Right lung (tissue), 10 donors: Measurements from ENCODE around the gene CFB. TPM values are rescaled to one million over a fixed set of nuclear protein-coding genes. Genes with fewer than 3 reads are reported as not detected.
A peak's percentile ranks its signal among the peaks of the same experiment; 100 is the strongest.
"Not testable (repeated sequence)": the region's sequence is repeated elsewhere in the genome, so short reads cannot be mapped to it uniquely, and the experiment has no call there.

Experiments used
- DNase-seq, 2 donors: peaks; one replicate each; pipeline ENCODE4 v3.0.0-alpha.2; 2013
- long read RNA-seq, 8 donors: transcript quantifications; one replicate each; lab custom pipeline, GENCODE V29; 2026
- polyA plus RNA-seq, 5 donors: library from polyadenylated mRNA; unstranded; fragments of 120-200 nt; gene quantifications; one replicate each; pipeline versions ENCODE4 v1.2.1 to v1.2.3, GENCODE V29; 2013; ENCODE audit warnings: inconsistent platforms in 1 of 5, low replicate concordance in 1 of 5; ENCODE audit not compliant: insufficient read length in 5 of 5, insufficient read depth in 1 of 5

The CFB gene
- polyA plus RNA-seq, result 1 to 10 TPM; 2.1 to 8.6 (median 4.3) TPM
- long read RNA-seq, donor 1, result 0 reads
- long read RNA-seq, donor 2, result 0 reads
- long read RNA-seq, donor 3, result 0 reads
- long read RNA-seq, donor 4, partial matches to known transcripts, result 0 of 1 reads
- long read RNA-seq, donor 4, other reads (novel, unspliced or antisense), result 0 of 1 reads
- long read RNA-seq, donor 5, partial matches to known transcripts, result 0 of 1 reads
- long read RNA-seq, donor 5, other reads (novel, unspliced or antisense), result 0 of 1 reads
- long read RNA-seq, donor 6, result 0 reads
- long read RNA-seq, donor 7, result 0 reads
- long read RNA-seq, donor 8, result 0 reads

GRCh38 chr6:31945507-31946369 is at the start of gene CFB:
TSS of gene CFB (plus strand) at chr6:31946095. CDS start at chr6:31946222, 127 bp downstream.
- DNase-seq, result no peak

- DNase-seq, result no peak
Observed at GRCh38 chr6:31896493-31896855, 49.4 kb upstream of the CFB start.

DNA sequence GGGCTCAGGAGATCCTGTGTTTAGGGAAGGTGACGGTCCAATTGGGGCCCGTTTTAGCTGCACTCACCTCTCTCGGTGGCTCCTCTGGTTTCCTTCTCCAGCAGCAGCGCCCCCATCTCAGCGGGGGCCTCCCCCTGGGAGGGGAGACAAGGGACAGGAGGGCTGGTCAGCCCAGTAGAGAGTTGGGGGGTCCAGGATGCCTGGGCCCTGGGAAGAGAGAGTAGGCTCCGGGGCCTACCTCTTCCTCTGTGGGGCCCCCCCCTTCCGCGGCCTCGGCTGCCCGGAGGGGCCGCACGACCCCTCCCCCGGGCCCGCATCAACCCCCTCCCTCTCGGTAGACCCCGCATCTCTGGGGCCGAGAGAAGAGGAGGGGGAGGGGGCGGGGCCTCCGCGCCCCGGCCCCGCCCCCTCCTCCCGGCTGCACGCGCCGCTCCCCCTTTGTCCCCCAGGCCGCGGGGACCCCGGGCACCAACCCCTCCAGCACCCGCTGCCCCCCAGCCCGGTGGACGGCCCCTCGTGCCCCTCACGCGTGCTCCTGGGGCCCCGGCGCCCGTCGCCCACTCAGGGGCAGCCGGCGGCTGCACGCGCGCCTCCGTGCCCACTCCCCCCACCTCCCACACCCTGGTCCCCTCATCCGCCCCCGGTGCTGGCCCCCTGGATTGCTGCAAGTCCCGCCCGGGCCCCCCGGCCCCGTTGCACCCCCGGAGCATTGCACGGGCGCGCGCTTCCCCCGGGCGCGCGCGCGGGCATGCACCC is 48.9 kb upstream of the CFB start:
- peak in 1 of 2 donors; percentile 15 for DNase-seq

- DNase-seq, result peak; percentile 83 to 85
Observed at GRCh38 chr6:31897612-31898382, 48.1 kb upstream of the CFB start, which contains the start of gene EHMT2. TSS of gene EHMT2 (minus strand) at chr6:31897698. CDS start at chr6:31897677, 21 bp downstream.

- peak in 1 of 2 donors; percentile 24 for DNase-seq
Observed at GRCh38 chr6:31898383-31899011, 47.4 kb upstream of the CFB start.

DNA sequence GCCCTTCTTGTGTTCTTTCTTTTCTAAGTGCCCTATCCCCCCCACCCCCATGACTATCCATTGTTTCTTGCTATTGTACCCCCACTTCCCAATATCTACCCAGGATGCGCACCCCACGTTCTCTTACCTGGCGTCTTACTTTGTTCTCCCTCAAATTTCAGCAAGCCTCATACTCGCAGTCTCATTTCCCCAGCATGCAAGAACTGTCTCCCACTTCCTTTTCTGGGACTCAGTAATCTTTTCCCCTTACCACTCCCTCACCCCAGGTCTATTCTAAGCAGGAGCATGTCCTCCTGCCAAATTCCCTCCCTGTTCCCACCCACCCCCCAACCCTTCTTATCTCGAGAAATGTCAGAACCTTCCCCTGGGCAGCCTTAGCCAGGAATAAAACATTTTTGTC is 46.7 kb upstream of the CFB start:
- no peak for DNase-seq

DNA sequence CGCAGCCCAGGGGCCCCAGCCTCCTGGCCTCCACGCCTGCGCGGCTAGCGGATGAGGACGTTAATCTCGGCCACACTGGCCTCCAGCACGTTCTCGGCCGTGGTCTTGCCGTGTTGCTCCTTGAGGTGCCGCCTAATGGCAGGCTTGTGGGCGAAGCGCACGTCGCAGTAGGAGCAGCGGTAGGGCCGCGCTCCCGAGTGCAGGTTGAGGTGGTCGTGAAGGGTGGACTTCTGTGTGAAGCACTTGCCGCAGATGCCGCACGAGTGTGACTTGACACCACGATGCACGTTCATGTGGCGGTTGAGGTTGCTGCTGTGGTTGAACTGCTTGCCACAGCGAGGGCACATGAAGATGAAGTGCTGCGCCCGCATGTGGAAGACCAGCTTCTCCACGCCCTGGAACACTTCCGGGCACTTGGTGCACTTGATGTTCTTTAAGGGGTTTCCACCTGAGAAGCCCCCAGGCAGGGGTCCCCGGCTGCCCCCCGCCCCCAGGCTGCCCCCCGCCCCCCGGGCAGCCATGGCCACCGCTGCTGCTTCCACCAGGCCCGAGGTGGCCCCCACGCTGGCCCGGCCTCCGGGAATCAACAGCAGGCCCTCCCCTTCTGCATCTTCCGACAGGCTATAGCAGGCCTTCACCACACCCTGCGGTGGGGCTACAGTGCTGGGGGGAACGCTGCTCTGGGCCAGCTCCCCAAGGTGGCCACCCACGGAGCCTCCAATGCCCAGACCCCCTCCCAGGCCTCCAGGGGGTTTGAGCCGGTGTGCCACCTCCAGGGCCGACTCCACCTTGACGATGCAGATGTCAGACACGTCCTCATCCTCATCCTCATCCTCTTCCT is 45.8 kb upstream of the CFB start:
- no peak for DNase-seq

- DNase-seq, result no peak
Observed at GRCh38 chr6:31900917-31901414, 44.9 kb upstream of the CFB start.

- DNase-seq, result peak in 1 of 2 donors; percentile 38
Observed at GRCh38 chr6:31901415-31901952, 44.4 kb upstream of the CFB start.

- DNase-seq, result peak; percentile 98
Observed at GRCh38 chr6:31901953-31902643, 43.8 kb upstream of the CFB start, which contains the start of gene ZBTB12. TSS of gene ZBTB12 (minus strand) at chr6:31902086. CDS start at chr6:31901305, 781 bp downstream.

DNA sequence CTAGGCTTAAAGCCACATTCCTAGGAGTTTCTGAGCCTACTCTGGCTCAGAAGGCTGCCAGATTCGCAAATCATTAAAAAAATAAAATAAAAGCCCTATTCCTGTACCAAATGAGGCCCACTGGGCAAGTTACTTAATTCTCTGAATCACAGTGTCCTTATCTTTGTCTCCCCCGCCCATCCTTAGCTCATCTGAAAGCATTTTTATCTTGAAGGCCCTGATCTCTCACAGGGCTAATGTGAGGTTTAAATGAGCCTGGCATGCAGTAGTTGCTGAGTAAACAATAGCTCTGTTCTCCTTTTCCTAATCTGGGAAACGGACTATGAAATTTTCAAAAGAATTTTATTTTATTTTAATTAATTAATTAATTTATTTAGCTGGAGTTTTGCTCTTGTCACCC is 41.9 kb upstream of the CFB start:
- no peak for DNase-seq

DNA sequence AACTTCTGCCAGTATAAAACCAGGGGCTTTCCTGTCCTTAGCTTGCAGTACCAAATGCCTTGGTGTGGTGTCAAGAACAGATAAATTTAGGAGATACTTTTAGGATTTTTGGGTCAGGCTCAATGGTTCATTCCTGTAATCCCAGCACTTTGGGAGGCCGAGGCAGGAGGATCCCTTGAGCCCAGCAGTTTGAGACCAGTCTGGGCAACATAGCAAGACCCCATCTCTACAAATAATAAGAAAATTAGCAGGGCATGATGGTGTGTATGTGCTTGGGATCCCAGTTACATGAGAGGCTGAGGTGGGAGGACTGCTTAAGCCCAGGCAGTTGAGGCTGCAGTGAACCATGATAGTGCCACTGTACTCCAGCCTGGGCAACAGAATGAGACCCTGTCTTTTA is 40.9 kb upstream of the CFB start:
- no peak for DNase-seq

- no peak for DNase-seq
Observed at GRCh38 chr6:31906122-31906521, 39.8 kb upstream of the CFB start.

- DNase-seq, result not testable (repeated sequence)
Observed at GRCh38 chr6:31906727-31907126, 39.2 kb upstream of the CFB start.

DNA sequence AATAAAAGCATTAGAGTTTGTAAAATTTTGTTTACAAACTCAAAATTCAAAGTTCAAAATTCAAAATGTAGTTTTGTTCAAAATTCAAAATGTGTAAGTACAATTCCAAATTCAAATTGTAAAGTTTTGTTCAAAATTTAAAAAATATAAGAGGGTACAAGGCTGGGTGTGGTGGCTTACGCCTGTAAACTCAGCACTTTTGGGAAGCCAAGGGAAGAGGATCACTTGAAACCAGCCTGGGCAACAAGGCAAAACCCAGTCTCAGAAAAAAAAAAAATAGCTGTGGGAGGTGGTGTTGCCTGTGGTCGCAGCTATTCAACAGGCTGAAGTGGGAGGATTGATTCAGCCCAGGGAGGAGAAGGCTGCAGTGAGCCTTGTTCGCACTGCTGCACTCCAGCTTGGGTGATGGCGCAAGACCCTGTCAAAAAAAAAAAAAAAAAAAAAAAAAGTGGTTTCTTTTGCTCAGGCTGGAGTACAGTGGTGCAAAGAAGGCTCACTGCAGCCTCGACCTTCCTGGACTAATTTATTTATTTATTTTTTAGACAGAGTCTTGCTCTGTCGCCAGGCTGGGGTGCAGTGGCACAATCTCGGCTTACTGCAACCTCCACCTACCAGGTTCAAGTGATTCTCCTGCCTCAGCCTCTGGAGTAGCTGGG is 38.6 kb upstream of the CFB start:
- DNase-seq, result peak; percentile 38 to 41

GRCh38 chr6:31908255-31908654 is 37.6 kb upstream of the CFB start:
- DNase-seq, result not testable (repeated sequence)

DNA sequence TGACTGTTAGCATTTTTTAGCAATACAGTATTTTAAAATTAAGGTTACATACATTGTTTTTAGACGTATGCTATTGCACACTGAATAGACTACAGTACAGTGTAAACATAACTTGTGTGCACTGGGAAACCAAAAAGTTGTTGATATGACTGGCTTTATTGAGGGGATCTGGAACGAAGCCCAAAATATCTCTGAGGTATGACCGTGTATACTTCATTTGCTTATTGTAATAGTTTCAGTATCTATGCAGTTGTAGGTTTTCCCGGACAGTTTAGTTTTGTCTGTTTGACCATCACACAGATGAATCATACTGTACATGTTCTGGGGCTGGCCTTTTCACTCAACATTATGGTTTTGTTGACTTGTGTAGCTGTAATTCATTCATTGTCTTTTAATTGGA is 37.1 kb upstream of the CFB start:
- no peak for DNase-seq

DNA sequence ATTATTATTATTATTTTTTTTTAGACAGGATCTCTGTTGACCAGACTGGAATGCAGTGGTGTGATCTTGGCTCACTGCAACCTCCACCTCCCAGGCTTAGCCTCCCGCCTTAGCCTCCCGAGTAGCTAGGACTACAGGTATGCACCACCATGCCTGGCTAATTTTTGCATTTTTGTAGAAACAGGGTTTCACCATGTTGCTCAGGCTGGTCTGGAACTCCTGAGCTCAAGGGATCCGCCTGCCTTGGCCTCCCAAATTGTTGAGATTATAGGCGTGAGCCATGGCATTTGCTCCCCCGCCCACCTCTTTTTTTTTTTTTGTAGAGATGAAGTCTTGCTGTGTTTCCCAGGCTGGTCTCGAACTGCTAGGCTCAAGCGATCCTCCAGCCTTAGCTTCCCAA is 36.6 kb upstream of the CFB start:
- not testable (repeated sequence) for DNase-seq
